HCT116 (cell line): ENCODE data around the gene GJC3. TPM values are rescaled to one million over a fixed set of nuclear protein-coding genes. Genes with fewer than 3 reads are reported as not detected.
A peak's percentile ranks its signal among the peaks of the same experiment; 100 is the strongest.

ENCODE experiments used
- ATAC-seq: fragments of 200-7000 bp; cut with Tn5 transposase; 2 replicates; pipeline ENCODE4 v1.9.1; 2020; ENCODE audit warnings: mild to moderate bottlenecking, moderate library complexity
- Bru-seq: library from RNA; stranded (reverse); fragments of 400-500 nt; gene quantifications from one replicate; lab custom pipeline; 2021; lab: Mats Ljungman, UMichigan
- BruChase-seq, 2 experiments: library from RNA; stranded (reverse); fragments of 400-500 nt; gene quantifications; one replicate each; lab custom pipeline; 2021; lab: Mats Ljungman, UMichigan
- BruUV-seq: library from RNA; stranded (reverse); fragments of 400-500 nt; replicated peaks from 2 replicates; lab custom pipeline; 2021; lab: Mats Ljungman, UMichigan
- CTCF ChIA-PET: fragments of 300-600 bp; sonication (Branson Sonifier 250); formaldehyde crosslinking; loops from one replicate; lab custom pipeline; 2021; ENCODE audit warnings: antibody characterized with exemption; lab: Charles Lee
- POLR2A ChIA-PET: fragments of 300-600, 350-600 bp; sonication (Branson Sonifier 250); formaldehyde crosslinking; loops from one replicate; lab custom pipeline; 2021; ENCODE audit warnings: antibody characterized with exemption; lab: Charles Lee
- RAD21 ChIA-PET, 2 experiments: fragments of 300-600 bp; sonication (Branson Sonifier 250); formaldehyde crosslinking; loops; one replicate each; lab custom pipeline; 2023; ENCODE audit warnings: low total read pairs in 2 of 2; ENCODE audit not compliant: uncharacterized antibody in 2 of 2, unreplicated experiment in 2 of 2, low non-redundant PET in 1 of 2; lab: Charles Lee
- DNase-seq: peaks from one replicate; pipeline ENCODE4 v3.0.0-alpha.2; 2010; ENCODE audit warnings: low read depth, low spot score
- H2AFZ ChIP-seq: fragments of 200-600 bp; shearing (Covaris generic), sonication (generic); 2 replicates; pipeline ENCODE4 v1.6.1; 2017; ENCODE audit warnings: low read depth, mixed run types, mixed read lengths, antibody characterized with exemption, low read length; ENCODE audit not compliant: poor library complexity, severe bottlenecking
- H3K27ac ChIP-seq: 2 replicates; pipeline ENCODE4 v1.5.1; 2012; ENCODE audit warnings: low read depth, low read length
- H3K27me3 ChIP-seq: fragments of 200-600 bp; sonication (generic); 2 replicates; pipeline ENCODE4 v1.6.1; 2016; ENCODE audit warnings: mixed run types, low read length, mixed read lengths; ENCODE audit not compliant: insufficient read depth
- H3K36me3 ChIP-seq, 2 experiments: fragments of 200-500 bp in 1 of 2; fragments of 200-600 bp in 1 of 2; sonication (Bioruptor generic) in 1 of 2; sonication (generic) in 1 of 2; 2 replicates each; pipeline versions ENCODE4 v1.5.1 to v1.6.1; 2014 to 2016; ENCODE audit warnings: low read length in 2 of 2, inconsistent platforms in 1 of 2, mixed read lengths in 1 of 2, mixed run types in 1 of 2; ENCODE audit not compliant: insufficient read depth in 2 of 2, control insufficient read depth in 1 of 2
- H3K4me1 ChIP-seq, 2 experiments: fragments of 200-600 bp in 1 of 2; sonication (generic) in 1 of 2; 2 replicates each; pipeline versions ENCODE4 v1.5.1 to v1.6.1; 2012 to 2017; ENCODE audit warnings: low read length in 2 of 2, inconsistent platforms in 1 of 2, mild to moderate bottlenecking in 1 of 2, mixed read lengths in 1 of 2, mixed run types in 1 of 2, moderate library complexity in 1 of 2; ENCODE audit not compliant: insufficient read depth in 2 of 2, control insufficient read depth in 1 of 2
- H3K4me2 ChIP-seq: fragments of 200-600 bp; sonication (generic); 2 replicates; pipeline ENCODE4 v1.6.1; 2017; ENCODE audit warnings: mixed run types, low read length, mixed read lengths
- H3K4me3 ChIP-seq, 2 experiments: fragments of 200-600 bp in 1 of 2; sonication (generic) in 1 of 2; replicated peaks in 1 of 2; 2 replicates each; pipeline ENCODE4 v1.5.1; 2011 to 2016; ENCODE audit warnings: low read length in 2 of 2, control low read depth in 1 of 2, low read depth in 1 of 2, mild to moderate bottlenecking in 1 of 2, mixed read lengths in 1 of 2, mixed run types in 1 of 2
- H3K79me2 ChIP-seq: fragments of 200-600 bp; sonication (generic); 2 replicates; pipeline ENCODE4 v1.6.1; 2017; ENCODE audit warnings: mild to moderate bottlenecking, mixed run types, low read length, moderate library complexity, mixed read lengths; ENCODE audit not compliant: insufficient read depth
- H3K9ac ChIP-seq: fragments of 200-600 bp; sonication (generic); 2 replicates; pipeline ENCODE4 v1.6.1; 2016; ENCODE audit warnings: low read length, mixed read lengths
- H3K9me2 ChIP-seq: fragments of 200-600 bp; sonication (generic), shearing (Covaris generic); 2 replicates; pipeline ENCODE4 v1.6.1; 2017; ENCODE audit warnings: mixed run types, mild to moderate bottlenecking, moderate library complexity; ENCODE audit not compliant: insufficient read depth
- H3K9me3 ChIP-seq, 2 experiments: fragments of 200-500 bp in 1 of 2; fragments of 200-600 bp in 1 of 2; sonication (Bioruptor generic) in 1 of 2; sonication (generic) in 1 of 2; 2 replicates each; pipeline ENCODE4 v1.6.1; 2014 to 2017; ENCODE audit warnings: low read length in 2 of 2, mixed read lengths in 2 of 2, inconsistent platforms in 1 of 2, low read depth in 1 of 2, mild to moderate bottlenecking in 1 of 2, mixed run types in 1 of 2, moderate library complexity in 1 of 2; ENCODE audit not compliant: control insufficient read depth in 1 of 2, insufficient read depth in 1 of 2
- H4K20me1 ChIP-seq: fragments of 200-600 bp; sonication (generic), shearing (Covaris generic); 2 replicates; pipeline ENCODE4 v1.6.1; 2017; ENCODE audit warnings: mixed run types, mild to moderate bottlenecking, moderate library complexity; ENCODE audit not compliant: insufficient read depth
- POLR2AphosphoS5 ChIP-seq: IDR thresholded peaks from 2 replicates; pipeline ENCODE4 v1.6.1; 2011; ENCODE audit warnings: mild to moderate bottlenecking, low read depth, low read length, moderate library complexity
- RAD21 ChIP-seq: IDR thresholded peaks from 2 replicates; pipeline ENCODE4 v1.6.1; 2012; ENCODE audit warnings: low read depth, mild to moderate bottlenecking
- intact Hi-C: fragments of 100-400 bp; cut with micrococcal nuclease; formaldehyde crosslinking; loops from 2 replicates; pipeline ENCODE4 v1.10.0; 2022
- long read RNA-seq: library from polyadenylated mRNA; unstranded; transcript quantifications from one replicate; pipeline ENCODE4 v2.0.0, GENCODE V29; 2021; ENCODE audit not compliant: unreplicated experiment
- polyA plus RNA-seq: library from polyadenylated mRNA; unstranded; fragments of >200 nt; gene quantifications from 2 replicates; pipeline ENCODE4 v1.2.1, GENCODE V29; 2012; ENCODE audit warnings: missing spikeins
- total RNA-seq: library from RNA; stranded (reverse); gene quantifications from one replicate; pipeline ENCODE4 v1.2.1, GENCODE V29; 2021; ENCODE audit not compliant: unreplicated experiment
- TF ChIP-seq, protein P1 (sequence below), 3 experiments: fragments of 200-600 bp in 1 of 3; sonication (generic) in 1 of 3; IDR thresholded peaks in 2 of 3; conservative IDR thresholded peaks in 1 of 3; 2 replicates each; pipeline ENCODE4 v1.5.1; 2012 to 2017; ENCODE audit warnings: low read depth in 2 of 3, low read length in 2 of 3, antibody characterized with exemption in 1 of 3, borderline replicate concordance in 1 of 3, control low read depth in 1 of 3, mild to moderate bottlenecking in 1 of 3, mixed read lengths in 1 of 3, mixed run types in 1 of 3, moderate library complexity in 1 of 3; ENCODE audit not compliant: insufficient read depth in 1 of 3

The GJC3 gene
- total RNA-seq (0.76 TPM), Bru-seq, nascent RNA (percentile 11 among the genes with signal in this experiment), BruChase-seq, experiment 1, labeled RNA remaining after a 6-hour chase (percentile 16 among the genes with signal in this experiment), BruChase-seq, experiment 2, labeled RNA remaining after a 2-hour chase (percentile 9 among the genes with signal in this experiment)
- polyA plus RNA-seq, result 0.21 and 0.47 TPM in 2 replicates
- long read RNA-seq, partial matches to known transcripts, result 0 of 1 reads
- long read RNA-seq, other reads (novel, unspliced or antisense), result 1 of 1 reads

DNA sequence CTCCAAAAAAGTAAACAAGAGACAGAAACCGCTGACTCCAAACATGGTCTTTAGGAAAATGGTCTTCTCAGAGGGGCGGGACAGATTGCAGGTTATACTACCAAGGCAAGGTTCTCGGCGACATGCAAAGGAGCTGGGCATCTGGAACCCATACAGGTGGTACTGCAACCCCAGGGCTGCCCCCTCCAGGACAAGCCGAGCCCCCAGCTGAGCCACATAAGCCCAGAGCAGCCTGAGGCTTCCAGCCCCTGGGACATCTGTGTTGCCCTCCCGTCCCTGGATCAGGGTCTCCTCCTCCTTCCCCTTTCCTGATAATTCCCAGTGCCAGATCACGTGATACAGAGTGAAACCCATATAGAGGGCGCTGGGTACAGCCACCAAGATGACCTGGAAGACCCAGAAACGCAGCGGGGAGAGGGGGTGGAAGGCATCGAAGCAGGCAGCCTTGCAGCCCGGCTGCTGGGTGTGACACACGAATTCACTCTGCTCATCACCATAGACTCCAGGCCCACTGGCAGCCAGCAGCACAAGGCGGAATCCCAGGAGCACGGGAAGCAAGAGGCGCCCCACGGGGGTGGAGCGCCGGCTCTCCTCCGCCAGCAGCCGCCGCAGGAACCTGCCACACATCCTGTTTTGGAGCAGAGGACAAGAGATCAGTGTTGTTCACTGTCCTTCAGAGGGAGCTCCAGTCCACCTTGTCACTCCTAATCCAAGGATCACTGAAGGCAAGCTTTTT lies at the start of gene GJC3:
Gene GJC3, minus strand, starts transcription at position 627 of the 736 bp plus-strand sequence. Its CDS starts 0 bp downstream, at position 627.
- Histone ChIP-seq H3K79me2 (no peaks in the 10 kb centered on the region), H3K9ac (peak within 1 kb of the TSS; percentile 34), H3K4me3 (peak within 1 kb of the TSS; percentile 38 to 56), H3K36me3 (no peaks in the 10 kb centered on the region), H2AFZ (peak within 1 kb of the TSS; percentile 78), H3K27me3 (peaks cover 20% of the 10 kb centered on the region; the same call in 1 of the 2 replicates), H3K4me2 (peak within 1 kb of the TSS; percentile 85), H4K20me1 (no peaks in the 10 kb centered on the region), H3K27ac (no peak within 1 kb of the TSS; the same call in 1 of the 2 replicates), H3K9me2 (no peaks in the 10 kb centered on the region), H3K9me3 (no peaks in the 10 kb centered on the region), H3K4me1 (peaks cover 7 to 14% of the 10 kb centered on the region in 2 experiments; a peak in 3 of 4 replicates)
- POLR2A ChIA-PET, result interaction anchor here (1.7 kb wide), 1 partner anchor 10 kb away, joined by 16 read pairs; the partner anchor contains the start of gene TRIM4
- RAD21 ChIA-PET, result interaction anchor here in 1 of 2 experiments (0.7 kb wide), 1 partner anchor 26 kb away, joined by 3 read pairs; no protein-coding TSS in a partner anchor
- TF ChIP-seq POLR2AphosphoS5, result no peak
- peak; percentile 76 for TF ChIP-seq RAD21
- TF ChIP-seq, protein P1, sequence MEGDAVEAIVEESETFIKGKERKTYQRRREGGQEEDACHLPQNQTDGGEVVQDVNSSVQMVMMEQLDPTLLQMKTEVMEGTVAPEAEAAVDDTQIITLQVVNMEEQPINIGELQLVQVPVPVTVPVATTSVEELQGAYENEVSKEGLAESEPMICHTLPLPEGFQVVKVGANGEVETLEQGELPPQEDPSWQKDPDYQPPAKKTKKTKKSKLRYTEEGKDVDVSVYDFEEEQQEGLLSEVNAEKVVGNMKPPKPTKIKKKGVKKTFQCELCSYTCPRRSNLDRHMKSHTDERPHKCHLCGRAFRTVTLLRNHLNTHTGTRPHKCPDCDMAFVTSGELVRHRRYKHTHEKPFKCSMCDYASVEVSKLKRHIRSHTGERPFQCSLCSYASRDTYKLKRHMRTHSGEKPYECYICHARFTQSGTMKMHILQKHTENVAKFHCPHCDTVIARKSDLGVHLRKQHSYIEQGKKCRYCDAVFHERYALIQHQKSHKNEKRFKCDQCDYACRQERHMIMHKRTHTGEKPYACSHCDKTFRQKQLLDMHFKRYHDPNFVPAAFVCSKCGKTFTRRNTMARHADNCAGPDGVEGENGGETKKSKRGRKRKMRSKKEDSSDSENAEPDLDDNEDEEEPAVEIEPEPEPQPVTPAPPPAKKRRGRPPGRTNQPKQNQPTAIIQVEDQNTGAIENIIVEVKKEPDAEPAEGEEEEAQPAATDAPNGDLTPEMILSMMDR (IDR thresholded peaks at IDR 0.05 in 2 of 3, conservative IDR thresholded peaks at IDR 0.05 in 1 of 3; ENCODE audit: borderline replicate concordance in 1 of 3, insufficient read depth in 1 of 3, low read depth in 2 of 3, low read length in 2 of 3), result peak; percentile 32 to 68 (median 55); a peak in 5 of 6 replicates
- intact Hi-C loops, result no loop called here
- ATAC-seq (peak; percentile 97), DNase-seq (peak; percentile 49)
- no TSS peak for BruUV-seq
- CTCF ChIA-PET, result interaction anchor here (0.5 to 1.6 kb wide), 8 partner anchors 10 to 154 kb away, joined by 3 to 17 read pairs (median 4); partner anchors contain the start of gene TRIM4
